Activated T-helper 1 cell treated with Interleukin-2 at 50 U/mL for 16 hours (primary cell): Measurements from ENCODE around the gene NLRP6.
"Not testable (repeated sequence)": the region's sequence is repeated elsewhere in the genome, so short reads cannot be mapped to it uniquely, and the experiment has no call there.

Source experiments
- DNase-seq: peaks from one replicate; pipeline ENCODE4 v3.0.0-alpha.2; 2020; ENCODE audit warnings: low read depth

NLRP6 gene

GRCh38 chr11:293852-294661 is 15.8 kb downstream of the NLRP6 start:
- no peak for DNase-seq

DNA sequence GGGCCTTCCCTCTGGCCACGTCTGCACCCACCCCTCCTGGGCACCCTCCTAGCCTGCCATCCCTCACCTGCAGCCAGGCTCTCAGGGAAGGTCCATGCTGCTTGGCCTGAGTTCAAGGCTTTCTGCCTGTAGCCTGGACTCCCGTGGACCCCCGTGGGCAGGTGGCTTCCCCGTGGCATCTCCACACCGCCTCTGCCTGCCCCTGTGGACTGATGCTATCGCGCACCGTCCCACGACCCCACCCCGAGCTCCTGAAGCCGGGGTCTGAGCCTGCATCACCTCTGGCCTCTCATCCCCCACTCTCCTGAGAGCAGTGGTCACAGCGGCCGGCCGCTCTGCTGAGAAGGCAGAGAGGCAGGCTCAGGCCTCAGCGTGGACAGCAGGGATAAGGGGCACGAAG is 16.6 kb downstream of the NLRP6 start:
- no peak for DNase-seq

DNA sequence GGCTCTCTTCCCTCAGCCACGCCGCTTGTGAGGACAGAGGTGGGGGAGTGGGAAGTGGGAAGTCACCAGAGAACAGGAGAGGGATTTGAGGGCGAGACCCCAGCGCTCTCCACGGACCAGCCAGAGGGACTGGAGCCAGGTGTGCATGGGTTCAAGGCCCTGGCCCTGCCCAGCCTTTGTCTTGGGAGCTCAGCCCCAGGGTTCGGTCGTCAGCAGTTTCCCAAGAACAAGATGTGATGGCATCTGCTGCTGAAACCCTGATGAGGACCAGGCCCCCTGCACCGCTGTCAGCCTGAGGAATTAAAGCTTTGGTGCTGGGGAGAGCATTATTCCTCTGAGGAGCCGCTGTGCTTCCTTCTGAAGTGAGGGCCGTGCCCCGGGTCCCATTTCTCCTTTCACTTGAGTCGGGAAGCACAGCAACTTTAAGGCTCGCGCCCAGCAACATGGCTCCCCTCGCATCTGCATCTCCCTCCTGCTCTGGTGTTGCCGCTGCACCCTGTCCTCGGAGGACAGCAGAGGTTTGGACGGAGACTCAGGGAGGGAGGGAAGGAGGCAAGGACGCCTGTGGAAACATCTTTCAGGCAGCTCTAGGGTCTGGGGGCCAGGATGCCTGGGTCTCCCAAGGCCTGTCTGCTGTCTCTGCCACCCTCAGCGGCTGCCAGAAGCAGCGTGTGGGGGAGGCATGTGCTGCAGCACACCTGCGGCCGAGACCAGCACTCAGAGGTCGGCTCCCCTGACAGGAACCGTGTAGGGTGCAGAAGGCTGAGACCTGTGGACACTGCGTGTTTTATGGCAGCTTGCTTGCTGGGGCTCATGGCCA is 17.4 kb downstream of the NLRP6 start:
- no peak for DNase-seq

DNA sequence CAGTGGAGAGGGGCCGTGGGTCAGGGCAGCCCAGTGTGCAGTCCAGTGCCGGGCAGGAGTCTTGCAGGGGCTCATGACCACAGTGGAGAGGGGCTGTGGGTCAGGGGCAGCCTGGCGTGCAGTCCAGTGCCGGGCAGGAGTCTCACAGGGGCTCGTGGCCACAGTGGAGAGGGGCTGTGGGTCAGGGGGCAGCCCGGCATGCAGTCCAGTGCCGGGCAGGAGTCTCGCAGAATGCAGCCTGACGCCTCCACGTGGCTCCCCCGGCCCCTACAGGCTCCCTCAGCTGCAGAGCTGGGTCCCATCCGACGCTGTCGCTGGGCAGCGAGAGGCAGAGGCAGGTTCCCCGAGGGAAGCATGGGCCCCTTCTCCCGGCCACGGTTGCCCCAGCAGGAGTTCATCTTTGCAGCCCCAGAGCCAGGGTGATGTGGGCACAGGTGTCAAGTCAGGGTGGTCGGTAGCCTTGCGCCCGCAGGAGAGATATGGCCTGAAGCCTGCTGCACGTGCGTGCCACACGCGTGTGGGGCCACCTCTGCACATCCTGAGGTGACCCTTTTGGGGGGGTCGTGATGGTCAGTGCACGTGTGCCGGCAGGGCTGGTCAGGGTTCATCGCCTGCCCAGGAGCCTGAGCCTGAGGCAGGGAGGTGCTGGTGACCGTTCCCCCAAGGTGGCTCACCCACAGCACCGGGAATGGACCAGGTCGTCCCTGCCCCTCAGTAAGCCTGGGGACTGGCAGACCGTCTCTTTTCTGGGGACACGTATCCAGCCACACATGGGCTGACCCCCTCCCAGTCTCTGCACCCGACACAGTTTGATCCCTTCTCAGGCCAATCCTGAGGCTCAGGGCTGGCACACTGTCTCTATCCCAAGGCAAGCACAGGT is 18.2 kb downstream of the NLRP6 start:
- DNase-seq, result no peak

DNA sequence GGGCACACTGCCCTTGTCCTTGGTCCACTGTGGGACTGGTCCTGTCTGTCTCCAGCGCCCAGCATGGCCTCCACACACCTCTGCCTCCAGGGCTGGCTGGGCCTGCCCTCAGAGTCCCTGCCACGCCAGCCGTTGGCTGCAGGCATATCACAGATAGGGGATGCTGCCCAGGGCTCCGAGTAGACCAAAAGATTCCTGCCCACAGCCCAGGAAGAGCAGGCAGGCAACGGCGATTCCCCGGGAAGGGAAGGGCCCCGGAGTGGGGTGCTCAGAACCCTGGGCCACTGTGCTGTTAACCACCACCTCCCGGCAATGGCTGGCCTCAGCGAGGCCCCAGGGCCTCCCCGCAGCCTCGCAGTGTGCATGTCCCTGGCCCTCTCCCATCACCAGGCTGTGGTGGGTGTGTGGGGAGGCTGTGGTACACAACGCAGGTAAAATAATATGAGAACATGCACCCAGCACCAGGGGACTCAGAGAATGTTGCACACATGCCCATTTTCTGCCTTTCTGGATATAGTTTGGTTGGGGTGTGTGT is 18.9 kb downstream of the NLRP6 start:
- DNase-seq, result no peak

- no peak for DNase-seq
Observed at GRCh38 chr11:297586-298405, 19.6 kb downstream of the NLRP6 start.

DNA sequence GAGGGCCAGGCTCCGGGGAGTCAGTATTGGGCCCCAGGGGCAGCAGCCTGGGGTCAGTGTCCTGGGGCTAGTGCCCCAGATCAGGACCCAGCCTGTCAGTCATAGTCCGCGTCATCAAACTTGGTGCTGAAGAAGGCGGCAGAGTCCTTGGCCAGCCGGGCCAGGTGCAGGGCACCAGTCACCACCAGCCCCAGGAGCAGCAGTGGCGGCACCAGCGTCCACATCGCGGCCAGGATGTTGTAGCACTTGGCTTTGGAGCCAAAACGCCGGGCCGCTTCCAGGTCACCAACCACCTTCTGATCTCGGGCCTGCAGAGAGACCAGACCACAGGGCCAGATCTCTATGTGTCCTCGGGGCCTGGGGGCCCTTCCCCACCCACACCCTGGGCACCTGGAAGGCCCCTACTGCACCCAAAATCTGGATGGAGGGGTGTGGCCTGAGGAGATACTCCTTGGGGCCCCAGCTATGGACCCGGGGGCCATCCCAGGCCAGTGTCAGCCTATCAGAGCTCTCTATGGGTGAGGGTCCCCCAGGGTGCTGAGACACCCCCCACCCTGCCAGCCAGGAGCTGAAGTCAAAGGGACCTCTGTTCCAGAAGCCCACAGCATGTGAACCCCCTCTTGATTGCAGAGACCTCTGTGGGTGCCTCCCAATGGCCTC is 20.3 kb downstream of the NLRP6 start:
- no peak for DNase-seq

- DNase-seq, result no peak
Observed at GRCh38 chr11:299081-299891, 21.1 kb downstream of the NLRP6 start, which contains the start of gene IFITM5. Gene IFITM5 (minus strand): TSS chr11:299526. CDS start chr11:299490, 36 bp downstream.

GRCh38 chr11:299951-300735 is 21.9 kb downstream of the NLRP6 start:
- DNase-seq, result no peak

- DNase-seq, result no peak
Observed at GRCh38 chr11:303363-303762, 25.2 kb downstream of the NLRP6 start.

DNA sequence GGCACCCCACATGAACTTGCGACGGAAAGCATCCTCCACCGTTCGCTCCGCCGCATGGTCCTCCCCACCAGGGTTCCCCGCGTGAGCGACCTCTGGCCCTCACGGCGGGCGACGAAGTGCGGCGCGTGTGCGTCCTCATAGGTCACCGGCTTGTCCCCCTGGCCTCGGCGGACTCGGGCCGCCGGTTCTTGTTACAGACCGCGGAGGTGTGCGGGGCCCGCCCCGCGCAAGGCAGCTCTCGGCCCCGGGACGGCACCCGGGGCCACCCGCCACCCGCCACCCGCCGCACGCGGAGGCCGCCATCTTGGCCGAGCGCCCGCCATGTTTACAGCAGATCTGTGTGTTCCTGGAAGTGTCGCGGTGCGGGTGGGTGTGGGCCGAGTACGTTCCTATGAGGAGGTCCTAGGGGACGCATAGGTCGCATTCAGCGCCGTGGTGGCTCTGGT is 25.9 kb downstream of the NLRP6 start:
- DNase-seq, result no peak

GRCh38 chr11:304915-305843 is 27.0 kb downstream of the NLRP6 start:
- no peak for DNase-seq

- no peak for DNase-seq
Observed at GRCh38 chr11:305844-306211, 27.6 kb downstream of the NLRP6 start.

- DNase-seq, result no peak
Observed at GRCh38 chr11:306645-307371, 28.6 kb downstream of the NLRP6 start.

GRCh38 chr11:307766-308708 is 29.8 kb downstream of the NLRP6 start, which contains the start of gene IFITM2:
Gene IFITM2 (plus strand): TSS chr11:307816. CDS start chr11:308193, 377 bp downstream.
- not testable (repeated sequence) for DNase-seq
